GM19043 (cell line): ENCODE results near the gene PARP1.

Experiments
- ATAC-seq: cut with Tn5 transposase; IDR thresholded peaks from one replicate; pipeline ENCODE4 v1.9.1; 2021; ENCODE audit warnings: low read depth; ENCODE audit not compliant: unreplicated experiment

PARP1 gene

GRCh38 chr1:226384040-226384439 lies 23.9 kb downstream of the PARP1 start:
- ATAC-seq = no peak

- no peak for ATAC-seq
Observed at GRCh38 chr1:226382030-226382429, 25.9 kb downstream of the PARP1 start.

GRCh38 chr1:226381226-226381998 lies 26.5 kb downstream of the PARP1 start:
- no peak for ATAC-seq

GRCh38 chr1:226378071-226378470 lies 29.8 kb downstream of the PARP1 start:
- ATAC-seq = no peak

- ATAC-seq = no peak
Observed at GRCh38 chr1:226376300-226376699, 31.6 kb downstream of the PARP1 start.

- ATAC-seq = no peak
Observed at GRCh38 chr1:226373376-226373775, 34.5 kb downstream of the PARP1 start.

- no peak for ATAC-seq
Observed at GRCh38 chr1:226372885-226373284, 35.0 kb downstream of the PARP1 start.

- no peak for ATAC-seq
Observed at GRCh38 chr1:226371866-226372490, 35.9 kb downstream of the PARP1 start.

GRCh38 chr1:226371027-226371694 lies 36.7 kb downstream of the PARP1 start:
- no peak for ATAC-seq

GRCh38 chr1:226370144-226370923 lies 37.6 kb downstream of the PARP1 start:
- peak; percentile 59 for ATAC-seq

- ATAC-seq = no peak
Observed at GRCh38 chr1:226369110-226369509, 38.8 kb downstream of the PARP1 start.

GRCh38 chr1:226366290-226366689 lies 41.6 kb downstream of the PARP1 start:
- ATAC-seq = no peak

GRCh38 chr1:226365831-226366231 lies 42.1 kb downstream of the PARP1 start:
- ATAC-seq = no peak

GRCh38 chr1:226364901-226365565 lies 42.9 kb downstream of the PARP1 start:
- ATAC-seq = no peak

GRCh38 chr1:226364514-226364899 lies 43.4 kb downstream of the PARP1 start:
- ATAC-seq = no peak

- ATAC-seq = no peak
Observed at GRCh38 chr1:226363801-226364513, 43.9 kb downstream of the PARP1 start.

GRCh38 chr1:226362891-226363447 lies 44.9 kb downstream of the PARP1 start:
- ATAC-seq = no peak

GRCh38 chr1:226362361-226362760 lies 45.5 kb downstream of the PARP1 start:
- no peak for ATAC-seq

GRCh38 chr1:226360106-226360746 lies 47.7 kb downstream of the PARP1 start:
- peak; percentile 61 for ATAC-seq
